Measurements from ENCODE around the gene CD300A. TPM values are rescaled to one million over a fixed set of nuclear protein-coding genes. Genes with fewer than 3 reads are reported as not detected.
A peak's percentile ranks its signal among the peaks of the same experiment; 100 is the strongest.

The CD300A gene
- total and polyA plus RNA-seq, 3 donors from 2014 or later = 2.0 to 3.7 (median 2.4) TPM

GRCh38 chr17:74447628-74448159, 18.7 kb upstream of the CD300A start:
- no peaks in the 10 kb centered on the region for H3K27me3 ChIP-seq
- no peak overlapping the region for H3K4me3 ChIP-seq
- WGBS, 2 donors = 94 to 95% methylated on average over 11 of the region's 11 CpGs
- H3K27ac ChIP-seq = peak overlapping the region; percentile 19 to 86
- H3K4me1 ChIP-seq = peaks cover 57% of the 10 kb centered on the region
- no peak for DNase-seq
- no peak for TF ChIP-seq CTCF (IDR thresholded peaks at IDR 0.05)
- TF ChIP-seq POLR2A (IDR thresholded peaks at IDR 0.05) = no peak
- H3K36me3 ChIP-seq (ENCODE audit: low read depth, missing control alignments) = no peaks in the 10 kb centered on the region
- intact Hi-C loops (cut with DNase I; ENCODE audit: low total_unique reads) = no loop called here
- H3K9me3 ChIP-seq = no peaks in the 10 kb centered on the region

DNA sequence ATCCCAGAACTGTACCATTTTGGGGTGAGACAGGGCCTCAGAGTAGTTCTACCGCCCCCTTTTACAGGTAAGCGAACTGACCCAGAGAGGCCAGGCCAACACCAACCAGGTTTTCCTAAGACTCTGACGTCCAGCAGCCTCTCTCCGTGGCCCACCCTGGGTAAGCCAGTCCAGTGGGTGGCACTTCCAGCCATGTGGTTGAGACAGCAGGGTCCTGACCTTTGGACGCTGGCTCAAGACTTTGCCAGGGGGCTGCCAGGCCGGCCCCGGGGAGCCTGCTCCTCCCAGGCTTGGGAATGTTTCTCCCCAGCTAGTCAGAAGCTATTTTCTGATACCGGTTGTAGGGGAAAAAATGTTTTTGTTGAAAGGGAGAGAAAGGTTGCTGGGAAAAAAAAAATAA, 17.7 kb upstream of the CD300A start:
- no peaks in the 10 kb centered on the region for H3K27me3 ChIP-seq
- H3K36me3 ChIP-seq (ENCODE audit: low read depth, missing control alignments) = no peaks in the 10 kb centered on the region
- H3K4me3 ChIP-seq = no peak overlapping the region
- H3K4me1 ChIP-seq = peaks cover 57% of the 10 kb centered on the region
- WGBS, 2 donors = 68 to 86% methylated on average over 8 of the region's 8 CpGs
- no peaks in the 10 kb centered on the region for H3K9me3 ChIP-seq
- intact Hi-C loops (cut with DNase I; ENCODE audit: low total_unique reads) = no loop called here
- H3K27ac ChIP-seq = peak overlapping the region; percentile 72 to 85
- DNase-seq = no peak
- no peak for TF ChIP-seq POLR2A (IDR thresholded peaks at IDR 0.05)
- TF ChIP-seq CTCF (IDR thresholded peaks at IDR 0.05) = no peak

DNA sequence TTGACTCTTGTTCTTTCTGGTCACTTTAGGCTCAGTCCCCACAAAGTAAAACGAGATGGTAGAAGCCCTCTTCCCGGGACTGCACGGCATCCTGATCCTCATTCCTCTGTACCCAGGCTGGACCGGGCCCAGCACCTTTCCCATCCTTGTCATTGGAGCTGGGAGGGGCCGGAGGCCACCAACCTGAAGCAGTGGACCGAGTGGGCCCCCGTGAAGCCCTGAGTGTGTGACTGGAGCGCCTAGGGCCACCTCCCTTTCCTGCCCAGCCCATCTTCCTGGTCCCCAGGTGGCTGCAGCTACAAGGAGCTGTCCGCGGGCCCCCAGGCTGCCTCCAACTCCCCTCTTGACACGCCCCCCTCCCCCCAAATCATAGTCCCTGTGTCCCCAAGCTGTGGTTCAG, 17.1 kb upstream of the CD300A start:
- intact Hi-C loops (cut with DNase I; ENCODE audit: low total_unique reads) = no loop called here
- 76 to 82% methylated on average over 7 to 11 of the region's 11 CpGs for WGBS, 2 donors
- H3K36me3 ChIP-seq (ENCODE audit: low read depth, missing control alignments) = no peaks in the 10 kb centered on the region
- no peak for DNase-seq
- TF ChIP-seq POLR2A (IDR thresholded peaks at IDR 0.05) (no peak), CTCF (IDR thresholded peaks at IDR 0.05) (no peak)
- H3K9me3 ChIP-seq = no peaks in the 10 kb centered on the region
- no peaks in the 10 kb centered on the region for H3K27me3 ChIP-seq
- no peak overlapping the region for H3K4me3 ChIP-seq
- peak overlapping the region; percentile 72 to 85 for H3K27ac ChIP-seq
- H3K4me1 ChIP-seq = peaks cover 54% of the 10 kb centered on the region

- no peak for DNase-seq
- H3K27ac ChIP-seq = peak overlapping the region in 1 of 2 donors; percentile 85
- H3K36me3 ChIP-seq (ENCODE audit: low read depth, missing control alignments) = no peaks in the 10 kb centered on the region
- H3K9me3 ChIP-seq = no peaks in the 10 kb centered on the region
- TF ChIP-seq POLR2A (IDR thresholded peaks at IDR 0.05) (no peak), CTCF (IDR thresholded peaks at IDR 0.05) (no peak)
- H3K4me1 ChIP-seq = peaks cover 54% of the 10 kb centered on the region
- no peaks in the 10 kb centered on the region for H3K27me3 ChIP-seq
- H3K4me3 ChIP-seq = no peak overlapping the region
- WGBS, 2 donors = 90 to 91% methylated on average over 3 to 5 of the region's 5 CpGs
- intact Hi-C loops (cut with DNase I; ENCODE audit: low total_unique reads) = no loop called here
These were observed 16.7 kb upstream of the CD300A start for GRCh38 chr17:74449773-74450172.

- WGBS, 2 donors = 90 to 100% methylated on average over 2 to 3 of the region's 3 CpGs
- Histone ChIP-seq H3K27ac (peak overlapping the region in 1 of 2 donors; percentile 85), H3K27me3 (no peaks in the 10 kb centered on the region), H3K4me1 (peaks cover 53% of the 10 kb centered on the region), H3K4me3 (no peak overlapping the region), H3K36me3 (ENCODE audit: low read depth, missing control alignments) (no peaks in the 10 kb centered on the region), H3K9me3 (no peaks in the 10 kb centered on the region)
- intact Hi-C loops (cut with DNase I; ENCODE audit: low total_unique reads) = no loop called here
- no peak for DNase-seq
- TF ChIP-seq CTCF (IDR thresholded peaks at IDR 0.05) (no peak), POLR2A (IDR thresholded peaks at IDR 0.05) (no peak)
These were observed 16.2 kb upstream of the CD300A start for GRCh38 chr17:74450231-74450630.
